Erythroblast (primary cell): ENCODE data around the gene MIB1.

ENCODE experiments used
- GATA1 ChIP-seq: IDR thresholded peaks from 2 replicates; pipeline ENCODE4 v1.6.1; 2011; ENCODE audit warnings: low read depth, mild to moderate bottlenecking, control low read depth, low read length, moderate library complexity
- POLR2A ChIP-seq: IDR thresholded peaks from 2 replicates; pipeline ENCODE4 v1.6.1; 2011; ENCODE audit warnings: mild to moderate bottlenecking, low read length

DNA sequence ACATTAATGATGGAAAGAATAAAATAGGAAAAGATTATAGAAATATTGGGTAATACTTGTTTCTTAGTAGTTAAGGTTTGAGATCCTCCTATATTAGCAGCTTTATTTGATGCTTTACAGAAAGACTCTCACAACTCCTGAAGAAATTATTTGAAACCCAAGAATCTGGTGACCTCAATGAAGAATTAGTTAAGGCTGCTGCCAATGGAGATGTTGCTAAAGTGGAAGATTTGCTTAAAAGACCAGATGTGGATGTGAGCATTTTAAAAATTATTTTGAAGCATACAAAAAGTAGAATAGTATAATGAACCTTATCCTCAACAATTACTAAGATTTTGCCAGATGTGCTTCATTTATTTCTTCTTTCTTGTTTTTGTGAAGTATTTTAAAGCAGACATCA lies 59.1 kb downstream of the MIB1 start:
- TF ChIP-seq POLR2A: no peak
- no peak for TF ChIP-seq GATA1
